Stimulated activated naive CD8-positive, alpha-beta T cell treated with anti-CD3 and anti-CD28 coated beads, Interleukin-15, amount 100 ng/mL, for 72 hours (primary cell): ENCODE data around the gene CD2AP.
"Not testable (repeated sequence)": the region's sequence is repeated elsewhere in the genome, so short reads cannot be mapped to it uniquely, and the experiment has no call there.

Experiments
- ATAC-seq: fragments of 150-1000 bp; cut with Tn5 transposase; 2 replicates; pipeline ENCODE4 v1.10.0; 2021; ENCODE audit warnings: mild to moderate bottlenecking, moderate library complexity
- DNase-seq, 2 donors: peaks; one replicate each; pipeline ENCODE4 v3.0.0; 2021 to 2022
- H3K27ac Mint-ChIP-seq, 2 donors: one replicate each; pipeline ENCODE4 v1.8.0; 2022; ENCODE audit warnings: mild to moderate bottlenecking in 2 of 2, mixed read lengths in 2 of 2, moderate library complexity in 2 of 2
- H3K27me3 Mint-ChIP-seq: one replicate; pipeline ENCODE4 v1.8.0; 2022; ENCODE audit warnings: mixed read lengths
- H3K4me1 Mint-ChIP-seq: one replicate; pipeline ENCODE4 v1.8.0; 2022; ENCODE audit warnings: mild to moderate bottlenecking, mixed read lengths
- H3K4me3 Mint-ChIP-seq, 2 donors: one replicate each; pipeline ENCODE4 v1.8.0; 2022; ENCODE audit warnings: mild to moderate bottlenecking in 2 of 2, mixed read lengths in 2 of 2, moderate library complexity in 1 of 2
- H3K9me3 Mint-ChIP-seq, 2 donors: one replicate each; pipeline ENCODE4 v1.8.0; 2022; ENCODE audit warnings: mixed read lengths in 2 of 2

CD2AP gene

DNA sequence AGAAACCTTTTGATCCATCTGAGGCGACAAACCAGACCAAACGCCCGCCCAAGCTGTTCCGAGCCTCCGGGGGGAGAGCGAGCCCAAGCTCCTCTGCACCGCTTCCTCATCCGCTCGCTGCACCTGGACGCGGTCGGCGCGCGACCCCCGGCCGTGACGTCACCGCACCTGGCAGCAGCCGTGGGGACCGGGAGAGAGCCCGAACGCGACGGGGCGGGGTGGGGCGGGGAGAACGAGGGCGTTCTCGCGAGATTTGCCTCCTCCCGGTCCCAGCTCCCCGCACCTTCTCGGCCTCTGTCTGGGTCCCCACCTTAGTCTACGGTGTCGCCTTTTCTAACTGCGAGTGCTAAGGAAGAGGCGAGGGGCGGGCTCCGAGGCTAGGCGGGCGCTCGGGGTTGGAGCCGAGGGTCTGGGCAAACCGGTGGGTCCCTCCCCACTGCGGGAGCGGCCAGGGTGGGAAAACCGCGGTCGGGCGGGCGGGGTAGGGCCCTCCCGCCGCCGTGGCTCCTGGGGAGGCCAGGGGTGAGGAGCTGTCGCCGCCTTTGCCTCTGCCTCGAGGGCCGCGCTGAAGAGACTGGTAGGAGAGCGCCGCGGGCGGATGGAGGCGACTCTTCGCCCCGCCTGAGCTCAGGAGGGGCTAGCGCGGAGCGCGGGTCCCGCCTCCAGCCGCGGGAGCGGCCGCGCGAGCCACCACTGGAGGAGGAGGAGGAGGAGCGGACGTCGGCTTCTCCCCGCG, at the start of gene CD2AP:
Gene CD2AP, plus strand, starts transcription at position 293 of the 736 bp plus-strand sequence. CDS start 456 bp downstream, outside the sequence.
- peak within 1 kb of the TSS; percentile 94 to 100 for H3K4me3 Mint-ChIP-seq
- H3K9me3 Mint-ChIP-seq, result no peaks in the 10 kb centered on the region
- ATAC-seq, result peak; percentile 92
- H3K27ac Mint-ChIP-seq, result peak within 1 kb of the TSS; percentile 89 to 99
- no peaks in the 10 kb centered on the region for H3K27me3 Mint-ChIP-seq
- peak; percentile 82 to 87 for DNase-seq
- peaks cover 48% of the 10 kb centered on the region for H3K4me1 Mint-ChIP-seq

- no peak overlapping the region for H3K27ac Mint-ChIP-seq
- no peak overlapping the region for H3K4me3 Mint-ChIP-seq
- no peaks in the 10 kb centered on the region for H3K27me3 Mint-ChIP-seq
- H3K4me1 Mint-ChIP-seq, result no peaks in the 10 kb centered on the region
- ATAC-seq, result no peak
- peaks cover 20 to 46% of the 10 kb centered on the region in 2 donors for H3K9me3 Mint-ChIP-seq
- DNase-seq, result no peak
Measured at GRCh38 chr6:47428288-47428687, 49.3 kb upstream of the CD2AP start.

DNA sequence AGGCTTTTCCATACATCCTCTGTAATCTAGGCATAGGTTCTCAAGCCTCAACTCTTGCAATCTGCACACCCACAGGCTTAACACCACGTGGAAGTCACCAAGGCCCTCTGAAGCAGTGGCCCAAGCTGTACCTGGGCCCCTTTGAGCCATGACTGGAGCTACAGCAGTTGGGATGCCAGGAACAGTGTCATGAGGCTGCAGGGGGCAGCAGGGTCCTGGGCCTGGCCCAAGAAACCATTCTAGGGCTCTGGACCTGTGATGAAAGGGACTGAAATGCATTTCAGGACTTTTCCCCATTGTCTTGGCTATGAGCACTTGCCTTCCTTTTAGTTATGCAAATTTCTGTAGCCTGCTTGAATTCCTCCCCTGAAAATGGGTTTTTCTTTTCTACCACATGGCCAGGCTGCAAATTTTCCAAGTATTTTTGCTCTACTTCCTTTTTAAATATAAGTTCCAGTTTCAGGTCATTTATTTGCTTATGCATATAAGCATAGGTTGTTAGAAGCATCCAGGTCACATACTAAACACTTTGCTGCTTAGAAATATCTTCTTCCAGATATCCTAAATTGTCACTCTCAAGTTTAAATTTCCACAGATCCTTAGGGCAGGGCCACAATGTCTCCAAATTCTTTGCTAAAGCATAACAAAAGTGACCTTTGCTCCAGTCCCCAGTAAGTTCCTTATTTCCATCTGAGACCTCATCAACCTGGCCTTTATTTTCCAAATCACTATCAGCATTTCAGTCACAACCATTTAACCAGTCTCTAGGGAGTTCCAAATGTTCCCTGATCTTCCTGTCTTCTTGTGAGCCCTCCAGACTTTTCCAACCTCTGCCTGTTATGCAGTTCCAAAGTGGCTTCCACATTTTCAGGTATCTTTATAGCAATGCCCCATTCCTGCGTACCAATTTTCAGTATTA, 48.6 kb upstream of the CD2AP start:
- H3K4me1 Mint-ChIP-seq, result no peaks in the 10 kb centered on the region
- DNase-seq (no peak), ATAC-seq (no peak)
- H3K27ac Mint-ChIP-seq, result no peak overlapping the region
- peaks cover 20 to 46% of the 10 kb centered on the region in 2 donors for H3K9me3 Mint-ChIP-seq
- no peaks in the 10 kb centered on the region for H3K27me3 Mint-ChIP-seq
- no peak overlapping the region for H3K4me3 Mint-ChIP-seq

DNA sequence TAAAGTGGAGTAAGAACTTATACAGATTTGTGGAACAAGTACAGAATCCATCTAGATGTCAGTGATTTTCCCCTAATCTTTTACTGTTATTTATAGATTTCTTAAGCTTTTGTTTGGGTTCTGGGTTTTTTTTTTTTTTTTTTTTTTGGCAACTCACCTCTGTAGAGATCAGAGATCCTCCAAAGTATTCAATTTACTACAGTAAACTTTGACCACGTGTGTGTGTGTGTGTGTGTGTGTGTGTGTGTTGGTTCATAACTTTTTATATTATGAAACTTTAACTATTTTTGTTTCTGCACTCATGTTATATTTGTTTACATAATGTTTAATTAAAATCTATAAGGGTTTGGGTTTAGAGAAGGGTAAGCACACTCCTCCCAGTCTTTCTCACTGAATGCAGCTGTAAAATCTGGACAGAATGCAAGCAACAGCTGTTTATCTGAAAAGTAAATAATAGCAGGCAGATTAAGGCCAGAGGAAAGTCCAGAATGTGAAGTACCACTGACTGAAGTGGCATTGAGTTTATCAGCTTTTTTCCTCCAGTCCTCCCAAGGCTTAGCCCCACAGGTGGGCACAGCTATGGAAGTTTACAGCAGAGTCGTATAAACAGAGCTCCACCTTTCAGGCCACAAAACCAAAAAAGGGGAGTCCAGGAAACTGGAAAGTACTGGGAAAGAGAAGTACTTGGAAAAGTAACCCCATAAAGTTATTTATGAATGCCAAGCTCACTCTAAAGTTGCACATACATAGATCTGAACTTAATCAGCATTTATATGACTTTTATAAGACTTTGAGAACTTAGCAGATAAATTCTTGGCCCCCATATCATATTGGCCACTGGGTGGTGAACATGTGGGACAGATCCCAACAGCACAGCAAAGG, 43.0 kb upstream of the CD2AP start:
- H3K27ac Mint-ChIP-seq, result no peak overlapping the region
- no peak for ATAC-seq

DNA sequence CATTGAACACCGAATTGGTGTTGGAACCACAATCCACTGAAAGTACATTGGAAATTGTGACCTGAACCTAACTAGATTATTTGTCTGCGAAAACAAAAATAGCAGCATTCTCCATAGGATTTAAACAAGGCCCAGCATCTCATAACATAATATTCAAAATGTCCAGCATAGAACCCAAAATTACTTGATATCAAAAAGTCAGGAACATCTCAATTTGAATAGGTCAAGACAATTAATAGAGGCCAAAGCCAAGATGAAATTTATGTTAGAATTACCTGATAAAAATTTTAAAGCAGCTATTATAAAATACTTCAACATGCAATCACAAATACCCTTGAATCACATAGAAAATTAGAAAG, 42.4 kb upstream of the CD2AP start:
- no peak for ATAC-seq
- H3K27ac Mint-ChIP-seq, result no peak overlapping the region
- no peak overlapping the region for H3K4me3 Mint-ChIP-seq

More for the DNA sequence above, 43.0 kb upstream of the CD2AP start:
- DNase-seq, result no peak
- no peaks in the 10 kb centered on the region for H3K27me3 Mint-ChIP-seq
- H3K4me1 Mint-ChIP-seq, result no peaks in the 10 kb centered on the region
- H3K9me3 Mint-ChIP-seq, result peaks cover 10 to 18% of the 10 kb centered on the region in 2 donors
- no peak overlapping the region for H3K4me3 Mint-ChIP-seq

GRCh38 chr6:47437592-47437991, 40.0 kb upstream of the CD2AP start:
- Mint-ChIP-seq H3K9me3 (no peaks in the 10 kb centered on the region), H3K27ac (no peak overlapping the region), H3K27me3 (no peaks in the 10 kb centered on the region), H3K4me3 (no peak overlapping the region), H3K4me1 (no peaks in the 10 kb centered on the region)
- no peak for DNase-seq
- ATAC-seq, result no peak

More for the DNA sequence above, 42.4 kb upstream of the CD2AP start:
- DNase-seq, result no peak
- Mint-ChIP-seq H3K27me3 (no peaks in the 10 kb centered on the region), H3K4me1 (no peaks in the 10 kb centered on the region), H3K9me3 (peaks cover 6 to 15% of the 10 kb centered on the region in 2 donors)

DNA sequence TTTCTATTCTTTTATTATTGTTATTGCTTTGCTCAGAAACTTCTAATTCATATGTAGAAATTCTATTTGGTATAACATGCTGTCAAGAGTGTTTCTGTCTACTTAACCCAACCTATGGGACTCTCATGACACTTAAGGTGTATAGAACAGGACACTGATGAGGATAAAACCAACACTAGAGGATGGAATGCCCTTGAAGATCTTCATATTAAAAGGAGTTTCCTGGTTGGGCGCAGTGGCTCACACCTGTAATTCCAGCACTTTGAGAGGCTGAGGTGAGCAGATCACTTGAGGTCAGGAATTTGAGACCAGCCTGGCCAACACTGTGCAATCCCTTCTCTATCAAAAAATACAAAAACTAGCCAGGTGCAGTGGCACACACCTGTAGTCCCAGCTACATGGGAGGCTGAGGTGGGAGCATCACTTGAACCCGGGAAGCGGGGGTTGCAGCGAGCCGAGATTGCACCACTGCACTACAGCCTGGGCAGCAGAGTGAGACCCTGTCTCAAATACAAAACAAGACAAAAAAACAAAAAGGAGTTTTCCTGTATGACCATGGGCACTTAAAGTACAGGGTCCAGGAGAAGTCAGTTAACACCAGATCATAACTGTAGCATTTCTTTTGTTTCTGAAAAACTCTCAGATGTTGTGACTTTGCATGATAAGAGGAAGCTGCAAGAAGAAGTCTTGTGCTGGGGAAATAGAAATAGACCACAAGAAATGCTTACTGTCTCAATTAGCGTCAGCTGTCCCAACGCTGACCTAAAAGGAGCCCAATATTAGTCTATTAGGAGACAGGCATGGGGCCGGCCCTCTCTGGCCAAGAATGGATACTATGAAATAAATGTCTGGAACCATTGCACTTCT, 38.9 kb upstream of the CD2AP start:
- no peaks in the 10 kb centered on the region for H3K27me3 Mint-ChIP-seq
- no peak for ATAC-seq
- H3K27ac Mint-ChIP-seq, result no peak overlapping the region
- no peaks in the 10 kb centered on the region for H3K9me3 Mint-ChIP-seq
- H3K4me3 Mint-ChIP-seq, result no peak overlapping the region
- no peak for DNase-seq
- H3K4me1 Mint-ChIP-seq, result no peaks in the 10 kb centered on the region

DNA sequence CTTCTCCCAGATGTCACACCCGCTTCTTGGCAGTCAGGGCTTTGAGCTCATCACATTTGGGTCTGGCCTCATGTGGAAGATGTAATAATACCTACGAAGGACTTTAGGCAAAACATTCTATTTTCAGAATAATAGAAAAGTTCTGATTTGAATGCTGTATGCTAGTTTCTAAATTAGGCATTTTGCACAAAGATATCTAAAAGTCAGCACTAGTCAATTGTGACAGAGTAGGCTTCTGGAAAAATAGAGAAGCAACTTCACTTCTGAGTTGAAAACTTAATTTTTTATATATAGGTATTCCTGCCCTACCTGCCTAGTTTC, 38.3 kb upstream of the CD2AP start:
- ATAC-seq (no peak), DNase-seq (no peak)
- H3K4me1 Mint-ChIP-seq, result no peaks in the 10 kb centered on the region
- no peaks in the 10 kb centered on the region for H3K9me3 Mint-ChIP-seq
- no peaks in the 10 kb centered on the region for H3K27me3 Mint-ChIP-seq
- H3K27ac Mint-ChIP-seq, result no peak overlapping the region
- H3K4me3 Mint-ChIP-seq, result no peak overlapping the region

DNA sequence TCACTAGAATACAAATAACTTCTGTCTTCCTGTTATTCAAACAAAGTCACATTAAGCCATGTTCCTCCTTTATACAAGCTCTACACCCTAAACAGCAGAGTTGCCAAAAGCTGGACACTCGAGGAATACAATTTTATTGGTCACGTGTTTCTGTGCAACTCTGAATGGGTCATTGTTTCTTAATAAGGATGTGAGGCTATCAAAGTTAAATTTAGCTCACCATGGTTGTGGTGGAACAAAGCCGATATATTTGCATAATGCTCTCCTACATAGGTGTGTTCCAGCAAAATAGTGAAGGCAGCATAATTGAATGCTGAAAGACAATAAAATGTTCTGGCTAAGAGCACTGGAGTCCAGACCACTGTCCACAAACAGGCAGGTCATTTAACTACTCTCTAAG, 36.9 kb upstream of the CD2AP start:
- H3K27ac Mint-ChIP-seq, result no peak overlapping the region
- H3K9me3 Mint-ChIP-seq, result no peaks in the 10 kb centered on the region
- H3K27me3 Mint-ChIP-seq, result no peaks in the 10 kb centered on the region
- no peaks in the 10 kb centered on the region for H3K4me1 Mint-ChIP-seq
- DNase-seq (no peak), ATAC-seq (no peak)
- no peak overlapping the region for H3K4me3 Mint-ChIP-seq

DNA sequence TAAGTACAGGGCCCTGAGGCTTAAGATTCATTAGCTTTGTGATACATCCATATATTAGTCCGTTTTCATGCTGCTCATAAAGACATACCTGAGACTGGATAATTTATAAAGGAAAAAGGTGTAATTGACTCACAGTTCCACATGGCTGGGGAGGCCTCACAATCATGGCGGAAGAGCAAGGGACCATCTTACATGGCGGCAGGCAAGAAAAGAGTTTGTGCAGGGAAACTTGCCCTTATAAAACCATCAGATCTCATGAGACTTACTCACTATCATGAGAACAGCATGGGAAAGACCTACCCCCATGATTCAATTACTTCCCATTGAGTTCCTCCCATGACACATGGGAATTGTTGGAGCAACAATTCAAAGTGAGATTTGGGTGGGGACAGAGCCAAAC, 32.6 kb upstream of the CD2AP start:
- not testable (repeated sequence) for H3K27ac Mint-ChIP-seq, H3K4me3 Mint-ChIP-seq, DNase-seq, ATAC-seq, H3K27me3 Mint-ChIP-seq, H3K9me3 Mint-ChIP-seq
- H3K4me1 Mint-ChIP-seq, result peaks cover 13% of the 10 kb centered on the region

DNA sequence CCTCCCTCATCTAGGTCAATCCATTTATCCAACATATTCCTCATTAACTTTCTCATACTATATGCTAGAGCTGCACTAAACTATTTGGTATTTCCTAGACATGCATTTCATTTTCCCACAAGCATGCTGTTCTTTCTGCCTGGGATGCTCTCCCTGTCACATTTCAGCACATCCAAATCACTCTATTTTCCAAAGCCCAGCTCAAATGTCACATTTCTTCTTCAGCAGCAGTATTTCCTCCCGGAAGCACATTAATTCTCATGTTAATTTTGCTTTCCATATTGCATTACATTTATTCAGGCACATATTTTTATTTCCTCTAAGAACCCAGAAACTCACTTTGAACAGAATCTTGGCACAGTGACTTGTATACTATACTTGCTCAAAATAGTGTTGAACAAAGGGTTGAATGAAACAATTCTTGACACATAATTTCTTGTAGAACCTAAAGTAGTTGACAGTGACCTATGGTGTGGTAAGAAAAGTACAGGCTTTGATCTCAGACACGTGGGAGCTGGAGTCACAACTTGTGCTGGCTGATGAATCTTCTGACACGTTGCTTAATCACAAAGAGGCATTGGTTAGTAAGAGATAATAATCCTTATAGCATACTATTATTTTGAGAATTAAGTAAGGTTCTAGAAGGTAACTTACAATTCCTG, 30.8 kb upstream of the CD2AP start:
- peaks cover 13% of the 10 kb centered on the region for H3K4me1 Mint-ChIP-seq
- peak; percentile 76 for ATAC-seq
- H3K27ac Mint-ChIP-seq, result no peak overlapping the region
- no peaks in the 10 kb centered on the region for H3K9me3 Mint-ChIP-seq
- DNase-seq, result no peak
- no peak overlapping the region for H3K4me3 Mint-ChIP-seq
- no peaks in the 10 kb centered on the region for H3K27me3 Mint-ChIP-seq

- no peaks in the 10 kb centered on the region for H3K27me3 Mint-ChIP-seq
- H3K4me1 Mint-ChIP-seq, result peaks cover 13% of the 10 kb centered on the region
- ATAC-seq (no peak), DNase-seq (no peak)
- H3K4me3 Mint-ChIP-seq, result no peak overlapping the region
- H3K9me3 Mint-ChIP-seq, result no peaks in the 10 kb centered on the region
- H3K27ac Mint-ChIP-seq, result no peak overlapping the region
Measured at GRCh38 chr6:47447722-47448121, 29.9 kb upstream of the CD2AP start.

- no peak for DNase-seq
- Mint-ChIP-seq H3K27ac (no peak overlapping the region), H3K27me3 (no peaks in the 10 kb centered on the region), H3K4me3 (no peak overlapping the region), H3K4me1 (peaks cover 13% of the 10 kb centered on the region), H3K9me3 (no peaks in the 10 kb centered on the region)
- ATAC-seq, result no peak
Measured at GRCh38 chr6:47451162-47451561, 26.4 kb upstream of the CD2AP start.

- no peaks in the 10 kb centered on the region for H3K27me3 Mint-ChIP-seq
- no peak overlapping the region for H3K27ac Mint-ChIP-seq
- DNase-seq (no peak), ATAC-seq (no peak)
- H3K9me3 Mint-ChIP-seq, result no peaks in the 10 kb centered on the region
- no peak overlapping the region for H3K4me3 Mint-ChIP-seq
- no peaks in the 10 kb centered on the region for H3K4me1 Mint-ChIP-seq
Measured at GRCh38 chr6:47452899-47453298, 24.7 kb upstream of the CD2AP start.
